Measurements from ENCODE around the gene PPA2.

DNA sequence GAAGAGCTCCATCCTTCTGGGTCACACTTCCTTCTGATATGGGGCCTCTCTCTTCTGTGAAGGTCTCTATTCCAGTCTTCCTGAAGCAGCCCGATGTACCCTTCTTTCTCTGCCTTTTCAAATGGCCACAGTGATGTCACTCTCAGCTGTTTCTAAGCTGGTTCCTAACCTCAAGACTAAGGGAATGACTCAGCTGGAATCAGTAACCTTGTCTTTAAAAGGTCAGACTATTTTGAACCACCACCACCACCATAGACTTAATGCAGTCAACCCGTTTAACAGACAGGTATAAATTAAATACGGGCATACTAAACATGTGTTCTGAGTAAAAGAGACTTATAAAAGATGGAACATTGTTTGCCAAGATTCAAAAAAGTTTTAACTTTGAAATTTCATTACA is 121.0 kb downstream of the PPA2 start:
- no peak for TF ChIP-seq FOXM1 (IDR thresholded peaks at IDR 0.05; ENCODE audit: borderline replicate concordance)
- no peak for TF ChIP-seq BHLHE40 (IDR thresholded peaks at IDR 0.05; ENCODE audit: borderline replicate concordance)
- no peak for TF ChIP-seq ZNF384 (IDR thresholded peaks at IDR 0.05)
